Testis (tissue), 3 donors: Measurements from ENCODE around the gene COBL. TPM values are rescaled to one million over a fixed set of nuclear protein-coding genes. Genes with fewer than 3 reads are reported as not detected.

ENCODE experiments used
- DNase-seq: peaks from one replicate; pipeline ENCODE4 v3.0.0-alpha.2; 2019
- H3K27ac ChIP-seq, 2 donors: fragments of 200-600 bp; sonication (generic); one replicate each; pipeline ENCODE4 v1.5.1; 2019
- H3K27me3 ChIP-seq: fragments of 200-600 bp; sonication (generic); one replicate; pipeline ENCODE4 v1.5.1; 2019
- H3K36me3 ChIP-seq: fragments of 200-600 bp; sonication (generic); one replicate; pipeline ENCODE4 v1.5.1; 2017; ENCODE audit warnings: low read depth; ENCODE audit errors: missing control alignments
- H3K4me1 ChIP-seq: fragments of 200-600 bp; sonication (generic); one replicate; pipeline ENCODE4 v1.5.1; 2019
- H3K4me3 ChIP-seq, 2 donors: fragments of 200-600 bp; sonication (generic); one replicate each; pipeline ENCODE4 v1.5.1; 2017 to 2019
- H3K9me3 ChIP-seq: fragments of 200-600 bp; sonication (generic); one replicate; pipeline ENCODE4 v1.5.1; 2017
- CTCF ChIP-seq, 3 experiments: fragments of 450-650 bp in 2 of 3; fragments of 200-600 bp in 1 of 3; sonication (generic) in 1 of 3; IDR thresholded peaks; one replicate each; pipeline ENCODE4 v1.5.1; 2016 to 2019; ENCODE audit warnings: antibody characterized with exemption in 3 of 3, mild to moderate bottlenecking in 2 of 3, moderate library complexity in 1 of 3
- POLR2A ChIP-seq: fragments of 450-650 bp; IDR thresholded peaks from one replicate; pipeline ENCODE4 v1.6.1; 2017; ENCODE audit warnings: antibody characterized with exemption, mild to moderate bottlenecking, moderate library complexity
- WGBS, 2 donors: methylation state at CpG; one replicate each; pipeline ENCODE4 v1.1.5; 2018; 5-methylcytosine and 5-hydroxymethylcytosine counted together
- intact Hi-C: fragments of 100-400 bp; cut with DNase I; formaldehyde crosslinking; loops from one replicate; pipeline ENCODE4 v1.15.1; 2023; ENCODE audit warnings: low total_unique reads
- polyA plus RNA-seq: library from polyadenylated mRNA; stranded (reverse); fragments of 350-450 nt; fragmentation: Illumina TruSeq; extraction: RNeasy Lipid Tissue Mini Kit (QIAGEN cat#74804); gene quantifications from one replicate; pipeline ENCODE4 v1.2.3, GENCODE V29; 2014; ENCODE audit warnings: low read depth, low replicate concordance; ENCODE audit not compliant: insufficient read depth
- total RNA-seq, 2 donors: library from RNA; depleted of rRNA; stranded (reverse); fragments of >200 nt; gene quantifications; one replicate each; pipeline ENCODE4 v1.2.3, GENCODE V29; 2016

The COBL gene
- total and polyA plus RNA-seq, 3 donors from 2014 or later = 9.2 to 14.8 (median 12.3) TPM

- intact Hi-C loops = no loop called here
- Histone ChIP-seq H3K36me3 (no peaks in the 10 kb centered on the region), H3K27ac (no peak overlapping the region), H3K4me3 (no peak overlapping the region), H3K9me3 (no peaks in the 10 kb centered on the region), H3K4me1 (no peaks in the 10 kb centered on the region), H3K27me3 (no peaks in the 10 kb centered on the region)
- TF ChIP-seq POLR2A = no peak
- no peak for TF ChIP-seq CTCF (IDR thresholded peaks at IDR 0.05)
- WGBS, 2 donors = 70 to 85% methylated on average over 8 of the region's 8 CpGs
- no peak for DNase-seq
Measured at GRCh38 chr7:51307651-51308210, 8.9 kb downstream of the COBL start.

GRCh38 chr7:51306761-51307160 is 9.8 kb downstream of the COBL start:
- 94 to 98% methylated on average over 9 of the region's 9 CpGs for WGBS, 2 donors
- no peak overlapping the region for H3K4me3 ChIP-seq
- H3K4me1 ChIP-seq = no peaks in the 10 kb centered on the region
- no peak for TF ChIP-seq POLR2A
- TF ChIP-seq CTCF (IDR thresholded peaks at IDR 0.05) = no peak
- H3K27ac ChIP-seq = no peak overlapping the region
- H3K9me3 ChIP-seq = no peaks in the 10 kb centered on the region
- no peaks in the 10 kb centered on the region for H3K27me3 ChIP-seq
- no peaks in the 10 kb centered on the region for H3K36me3 ChIP-seq
- intact Hi-C loops = no loop called here
- DNase-seq = no peak

- Histone ChIP-seq H3K27ac (no peak overlapping the region), H3K4me1 (no peaks in the 10 kb centered on the region), H3K27me3 (no peaks in the 10 kb centered on the region), H3K36me3 (no peaks in the 10 kb centered on the region), H3K9me3 (no peaks in the 10 kb centered on the region), H3K4me3 (no peak overlapping the region)
- intact Hi-C loops = no loop called here
- DNase-seq = no peak
- no peak for TF ChIP-seq CTCF (IDR thresholded peaks at IDR 0.05)
- no peak for TF ChIP-seq POLR2A
- 76 to 77% methylated on average over 6 of the region's 6 CpGs for WGBS, 2 donors
Measured at GRCh38 chr7:51304729-51305128, 11.9 kb downstream of the COBL start.

GRCh38 chr7:51303142-51303525 is 13.5 kb downstream of the COBL start:
- Histone ChIP-seq H3K36me3 (no peaks in the 10 kb centered on the region), H3K27me3 (no peaks in the 10 kb centered on the region), H3K9me3 (no peaks in the 10 kb centered on the region), H3K4me1 (no peaks in the 10 kb centered on the region), H3K4me3 (no peak overlapping the region), H3K27ac (no peak overlapping the region)
- TF ChIP-seq POLR2A = no peak
- TF ChIP-seq CTCF (IDR thresholded peaks at IDR 0.05) = no peak
- intact Hi-C loops = no loop called here
- WGBS, 2 donors = 81 to 91% methylated on average over 10 of the region's 10 CpGs
- no peak for DNase-seq

GRCh38 chr7:51301806-51302205 is 14.8 kb downstream of the COBL start:
- no peak for TF ChIP-seq CTCF (IDR thresholded peaks at IDR 0.05)
- no peak for TF ChIP-seq POLR2A
- Histone ChIP-seq H3K9me3 (no peaks in the 10 kb centered on the region), H3K4me1 (no peaks in the 10 kb centered on the region), H3K36me3 (no peaks in the 10 kb centered on the region), H3K4me3 (no peak overlapping the region), H3K27me3 (no peaks in the 10 kb centered on the region), H3K27ac (no peak overlapping the region)
- intact Hi-C loops = no loop called here
- 69 to 92% methylated on average over 3 to 4 of the region's 4 CpGs for WGBS, 2 donors
- DNase-seq = no peak
